H9 (cell line): Measurements from ENCODE around the gene RASGRF1. TPM values are rescaled to one million over a fixed set of nuclear protein-coding genes. Genes with fewer than 3 reads are reported as not detected.

Experiments
- DNase-seq: peaks from one replicate; pipeline ENCODE4 v3.0.0-alpha.2; 2017
- H2AFZ ChIP-seq: one replicate; pipeline ENCODE4 v1.6.1; 2013; ENCODE audit warnings: mild to moderate bottlenecking, low read length, control low read depth, moderate library complexity
- H2AK5ac ChIP-seq: 2 replicates; pipeline ENCODE4 v1.6.1; 2013; ENCODE audit warnings: low read length, control low read depth, mixed read lengths; ENCODE audit not compliant: insufficient read length
- H2BK120ac ChIP-seq: one replicate; pipeline ENCODE4 v1.6.1; 2013; ENCODE audit warnings: low read depth, mild to moderate bottlenecking, low read length, control low read depth, inconsistent platforms; ENCODE audit not compliant: poor library complexity, severe bottlenecking
- H2BK12ac ChIP-seq: 2 replicates; pipeline ENCODE4 v1.6.1; 2013; ENCODE audit warnings: low read length, control low read depth, mixed read lengths, low read depth; ENCODE audit not compliant: insufficient read length
- H2BK15ac ChIP-seq: 2 replicates; pipeline ENCODE4 v1.6.1; 2013; ENCODE audit warnings: low read depth, low read length, control low read depth
- H2BK20ac ChIP-seq: one replicate; pipeline ENCODE4 v1.6.1; 2013; ENCODE audit warnings: low read depth, mild to moderate bottlenecking, low read length, control low read depth, inconsistent platforms; ENCODE audit not compliant: poor library complexity, severe bottlenecking
- H2BK5ac ChIP-seq: 2 replicates; pipeline ENCODE4 v1.6.1; 2013; ENCODE audit warnings: low read length, control low read depth, mixed read lengths; ENCODE audit not compliant: insufficient read length
- H3K14ac ChIP-seq: 2 replicates; pipeline ENCODE4 v1.6.1; 2013; ENCODE audit warnings: low read length, control low read depth; ENCODE audit not compliant: insufficient read depth
- H3K18ac ChIP-seq: 2 replicates; pipeline ENCODE4 v1.6.1; 2013; ENCODE audit warnings: low read depth, mild to moderate bottlenecking, mixed read lengths, low read length, control low read depth; ENCODE audit not compliant: insufficient read length
- H3K23ac ChIP-seq: 2 replicates; pipeline ENCODE4 v1.6.1; 2013; ENCODE audit warnings: low read length, control low read depth, mixed read lengths, low read depth; ENCODE audit not compliant: insufficient read length
- H3K23me2 ChIP-seq: 2 replicates; pipeline ENCODE4 v1.6.1; 2013; ENCODE audit warnings: low read depth, mild to moderate bottlenecking, mixed read lengths, low read length, control low read depth; ENCODE audit not compliant: insufficient read length, poor library complexity, severe bottlenecking
- H3K27ac ChIP-seq: 2 replicates; pipeline ENCODE4 v1.5.1; 2013; ENCODE audit warnings: low read length, control low read depth, mixed read lengths, low read depth; ENCODE audit not compliant: insufficient read length
- H3K27me3 ChIP-seq: 2 replicates; pipeline ENCODE4 v1.6.1; 2013; ENCODE audit warnings: low read length, control low read depth, inconsistent platforms; ENCODE audit not compliant: insufficient read depth
- H3K4ac ChIP-seq: 2 replicates; pipeline ENCODE4 v1.6.1; 2013; ENCODE audit warnings: low read depth, mild to moderate bottlenecking, control low read depth, inconsistent platforms, low read length, moderate library complexity
- H3K4me1 ChIP-seq: 2 replicates; pipeline ENCODE4 v1.6.1; 2013; ENCODE audit warnings: low read length, control low read depth, inconsistent platforms; ENCODE audit not compliant: insufficient read depth
- H3K4me2 ChIP-seq: 2 replicates; pipeline ENCODE4 v1.6.1; 2013; ENCODE audit warnings: low read length, control low read depth, mixed read lengths; ENCODE audit not compliant: insufficient read length, insufficient read depth
- H3K56ac ChIP-seq: 2 replicates; pipeline ENCODE4 v1.6.1; 2013; ENCODE audit warnings: low read depth, mild to moderate bottlenecking, mixed read lengths, low read length, control low read depth; ENCODE audit not compliant: insufficient read length
- H3K79me1 ChIP-seq: 2 replicates; pipeline ENCODE4 v1.6.1; 2013; ENCODE audit warnings: low read depth, mild to moderate bottlenecking, moderate library complexity, low read length, control low read depth, inconsistent platforms; ENCODE audit not compliant: insufficient read depth, poor library complexity, severe bottlenecking
- H3K79me2 ChIP-seq: 2 replicates; pipeline ENCODE4 v1.6.1; 2013; ENCODE audit warnings: low read length, control low read depth, inconsistent platforms; ENCODE audit not compliant: insufficient read depth
- H3K9ac ChIP-seq: 2 replicates; pipeline ENCODE4 v1.6.1; 2013; ENCODE audit warnings: low read length, control low read depth, mixed read lengths; ENCODE audit not compliant: insufficient read length; ENCODE audit errors: extremely low read depth
- H3K9me3 ChIP-seq: one replicate; pipeline ENCODE4 v1.6.1; 2013; ENCODE audit warnings: low read depth, low read length, inconsistent platforms; ENCODE audit not compliant: control insufficient read depth
- H3T11ph ChIP-seq: one replicate; pipeline ENCODE4 v1.6.1; 2013; ENCODE audit warnings: mild to moderate bottlenecking, low read length, control low read depth, inconsistent platforms
- H4K20me1 ChIP-seq: one replicate; pipeline ENCODE4 v1.6.1; 2013; ENCODE audit not compliant: control insufficient read depth, insufficient read length, insufficient read depth
- H4K5ac ChIP-seq: 2 replicates; pipeline ENCODE4 v1.6.1; 2013; ENCODE audit warnings: low read depth, mild to moderate bottlenecking, mixed read lengths, low read length, control low read depth; ENCODE audit not compliant: insufficient read length
- H4K8ac ChIP-seq: replicated peaks from 2 replicates; pipeline ENCODE4 v1.6.1; 2013; ENCODE audit warnings: low read length, control low read depth, mixed read lengths, low read depth; ENCODE audit not compliant: insufficient read length
- H4K91ac ChIP-seq: 2 replicates; pipeline ENCODE4 v1.6.1; 2013; ENCODE audit warnings: low read depth, mild to moderate bottlenecking, moderate library complexity, mixed read lengths, low read length, control low read depth; ENCODE audit not compliant: insufficient read length
- H3K27ac Mint-ChIP-seq, 3 experiments: 2 replicates in 2 of 3; 3 replicates in 1 of 3; pipeline ENCODE4 v1.8.0; 2020 to 2021; ENCODE audit warnings: mixed read lengths in 3 of 3, mild to moderate bottlenecking in 1 of 3, moderate library complexity in 1 of 3
- H3K27me3 Mint-ChIP-seq: 2 replicates; pipeline ENCODE4 v1.8.0; 2021; ENCODE audit warnings: low read depth, mild to moderate bottlenecking, moderate library complexity, mixed read lengths
- H3K36me3 Mint-ChIP-seq, 3 experiments: 2 replicates in 2 of 3; 3 replicates in 1 of 3; pipeline ENCODE4 v1.8.0; 2020 to 2021; ENCODE audit warnings: low read depth in 3 of 3, mixed read lengths in 3 of 3; ENCODE audit not compliant: insufficient read depth in 1 of 3
- H3K4me1 Mint-ChIP-seq, 2 experiments: 2 replicates each; pipeline ENCODE4 v1.8.0; 2020; ENCODE audit warnings: mixed read lengths in 2 of 2
- H3K4me3 Mint-ChIP-seq, 2 experiments: 2 replicates in 1 of 2; 3 replicates in 1 of 2; pipeline ENCODE4 v1.8.0; 2020 to 2021; ENCODE audit warnings: mild to moderate bottlenecking in 2 of 2, mixed read lengths in 2 of 2, moderate library complexity in 1 of 2
- H3K9me3 Mint-ChIP-seq, 2 experiments: 2 replicates in 1 of 2; 3 replicates in 1 of 2; pipeline ENCODE4 v1.8.0; 2020; ENCODE audit warnings: mild to moderate bottlenecking in 2 of 2, mixed read lengths in 2 of 2, moderate library complexity in 1 of 2
- WGBS: extraction: QIAGEN DNeasy Blood & Tissue Kit; methylation state at CpG from one replicate; pipeline ENCODE4 v1.1.7; 2013; ENCODE audit warnings: missing lambda C conversion rate, low lambda C conversion rate, mixed read lengths; ENCODE audit not compliant: insufficient read length; ENCODE audit errors: extremely low coverage; 5-methylcytosine and 5-hydroxymethylcytosine counted together
- total RNA-seq: library from RNA; stranded (reverse); gene quantifications from 2 replicates; pipeline ENCODE4 v1.2.1, GENCODE V29; 2021
- TF ChIP-seq, protein P1 (sequence below): fragments of 200-600 bp; sonication (generic); conservative IDR thresholded peaks from 3 replicates; pipeline ENCODE4 v1.8.0; 2021; ENCODE audit warnings: antibody characterized with exemption, mild to moderate bottlenecking

RASGRF1 gene
- total RNA-seq, 1 experiment from 2014 or later = 0.48 TPM

DNA sequence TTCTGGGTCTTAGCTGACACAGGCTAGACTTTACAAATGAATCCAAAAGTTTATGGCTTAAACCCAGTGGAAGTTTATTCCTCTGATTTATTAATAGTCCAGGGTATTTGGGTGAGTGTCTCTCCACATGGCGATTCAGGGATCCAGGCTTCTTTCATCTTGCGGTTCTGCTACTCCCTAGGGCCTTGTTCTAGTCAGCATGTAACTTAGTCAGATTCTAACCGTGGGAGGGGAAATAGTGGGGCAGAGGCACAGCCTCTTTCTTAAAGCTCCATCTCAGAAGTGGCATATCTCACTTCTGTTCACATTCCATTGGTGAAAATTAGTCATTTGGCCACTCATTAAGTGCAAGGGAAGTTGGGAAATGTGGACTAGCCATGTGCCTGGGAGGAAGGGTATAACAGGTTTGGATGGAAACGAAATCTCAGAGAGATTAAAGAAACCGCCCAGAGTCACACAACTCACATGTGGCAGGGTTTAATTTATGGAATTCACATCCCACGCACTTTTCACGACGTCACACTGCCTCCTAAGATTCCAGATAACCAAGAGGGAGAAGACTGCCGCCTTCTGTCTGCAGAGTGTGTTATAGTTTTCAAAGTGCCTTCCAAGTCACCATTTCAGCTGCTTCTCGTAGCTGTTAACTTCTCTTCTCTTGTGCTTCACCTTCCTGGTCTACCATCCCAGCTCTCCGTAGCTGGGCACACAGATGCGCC is 11.4 kb upstream of the RASGRF1 start:
- Histone ChIP-seq H3K9ac (no peak overlapping the region), H3K4me2 (no peak overlapping the region), H3K4ac (no peak overlapping the region), H4K5ac (no peak overlapping the region), H3K18ac (no peak overlapping the region), H2BK120ac (no peak overlapping the region), H4K20me1 (no peaks in the 10 kb centered on the region), H3T11ph (no peak overlapping the region), H3K4me1 (no peaks in the 10 kb centered on the region), H3K14ac (no peak overlapping the region), H3K23me2 (no peaks in the 10 kb centered on the region), H3K9me3 (no peaks in the 10 kb centered on the region), H2AK5ac (no peak overlapping the region), H2BK20ac (no peak overlapping the region), H2AFZ (no peak overlapping the region), H2BK12ac (no peak overlapping the region), H4K8ac (no peak overlapping the region), H3K56ac (no peak overlapping the region), H4K91ac (no peak overlapping the region), H3K79me2 (no peaks in the 10 kb centered on the region), H2BK5ac (no peak overlapping the region), H3K23ac (no peak overlapping the region), H3K79me1 (no peaks in the 10 kb centered on the region), H3K27me3 (no peaks in the 10 kb centered on the region; the same call in 1 of the 2 replicates), H3K27ac (no peak overlapping the region), H2BK15ac (no peak overlapping the region)
- no peaks in the 10 kb centered on the region for H3K36me3 Mint-ChIP-seq
- peaks cover 83% of the 10 kb centered on the region for H3K27me3 Mint-ChIP-seq
- H3K27ac Mint-ChIP-seq = no peak overlapping the region
- TF ChIP-seq, protein P1, sequence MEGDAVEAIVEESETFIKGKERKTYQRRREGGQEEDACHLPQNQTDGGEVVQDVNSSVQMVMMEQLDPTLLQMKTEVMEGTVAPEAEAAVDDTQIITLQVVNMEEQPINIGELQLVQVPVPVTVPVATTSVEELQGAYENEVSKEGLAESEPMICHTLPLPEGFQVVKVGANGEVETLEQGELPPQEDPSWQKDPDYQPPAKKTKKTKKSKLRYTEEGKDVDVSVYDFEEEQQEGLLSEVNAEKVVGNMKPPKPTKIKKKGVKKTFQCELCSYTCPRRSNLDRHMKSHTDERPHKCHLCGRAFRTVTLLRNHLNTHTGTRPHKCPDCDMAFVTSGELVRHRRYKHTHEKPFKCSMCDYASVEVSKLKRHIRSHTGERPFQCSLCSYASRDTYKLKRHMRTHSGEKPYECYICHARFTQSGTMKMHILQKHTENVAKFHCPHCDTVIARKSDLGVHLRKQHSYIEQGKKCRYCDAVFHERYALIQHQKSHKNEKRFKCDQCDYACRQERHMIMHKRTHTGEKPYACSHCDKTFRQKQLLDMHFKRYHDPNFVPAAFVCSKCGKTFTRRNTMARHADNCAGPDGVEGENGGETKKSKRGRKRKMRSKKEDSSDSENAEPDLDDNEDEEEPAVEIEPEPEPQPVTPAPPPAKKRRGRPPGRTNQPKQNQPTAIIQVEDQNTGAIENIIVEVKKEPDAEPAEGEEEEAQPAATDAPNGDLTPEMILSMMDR = no peak
- peak; percentile 6 for DNase-seq
- H3K9me3 Mint-ChIP-seq = no peaks in the 10 kb centered on the region
- no peaks in the 10 kb centered on the region for H3K4me1 Mint-ChIP-seq
- WGBS = no CpG with 5 or more reads among the region's 12 CpGs
- H3K4me3 Mint-ChIP-seq = no peak overlapping the region
